NCI-H1048 (cell line): ENCODE data around the gene STK10.
"Not testable (repeated sequence)": the region's sequence is repeated elsewhere in the genome, so short reads cannot be mapped to it uniquely, and the experiment has no call there.

Experiments used
- DNase-seq: peaks from one replicate; lab custom pipeline; 2025; lab: John Stamatoyannopoulos, UW

Gene STK10

DNA sequence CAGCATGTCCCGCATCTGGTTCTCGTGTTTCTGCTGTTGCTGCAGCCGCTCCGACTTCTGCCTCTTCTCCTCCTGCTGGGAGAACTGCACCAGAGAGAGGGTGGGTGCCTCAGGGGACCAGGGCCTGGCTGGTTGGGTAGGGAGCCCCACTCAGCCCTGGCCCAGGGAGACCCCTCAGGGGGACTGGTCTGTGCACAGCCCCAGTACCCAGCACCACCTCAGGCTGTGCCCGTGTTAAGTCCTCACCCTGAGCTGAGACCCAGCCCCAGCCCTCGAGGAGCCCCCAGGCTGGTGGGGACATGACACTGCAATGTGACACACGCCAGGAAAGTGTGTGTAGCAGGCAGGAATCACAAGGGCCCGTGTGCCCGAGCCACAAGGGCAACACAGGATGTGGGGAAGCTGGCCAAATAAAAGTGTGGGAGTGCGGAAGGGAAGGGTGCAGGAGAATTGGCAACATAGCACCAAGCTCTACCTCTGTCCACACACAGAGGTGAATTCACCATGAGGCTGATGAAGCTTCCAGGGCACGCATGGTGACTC, 133.3 kb downstream of the STK10 start:
- no peak for DNase-seq

DNA sequence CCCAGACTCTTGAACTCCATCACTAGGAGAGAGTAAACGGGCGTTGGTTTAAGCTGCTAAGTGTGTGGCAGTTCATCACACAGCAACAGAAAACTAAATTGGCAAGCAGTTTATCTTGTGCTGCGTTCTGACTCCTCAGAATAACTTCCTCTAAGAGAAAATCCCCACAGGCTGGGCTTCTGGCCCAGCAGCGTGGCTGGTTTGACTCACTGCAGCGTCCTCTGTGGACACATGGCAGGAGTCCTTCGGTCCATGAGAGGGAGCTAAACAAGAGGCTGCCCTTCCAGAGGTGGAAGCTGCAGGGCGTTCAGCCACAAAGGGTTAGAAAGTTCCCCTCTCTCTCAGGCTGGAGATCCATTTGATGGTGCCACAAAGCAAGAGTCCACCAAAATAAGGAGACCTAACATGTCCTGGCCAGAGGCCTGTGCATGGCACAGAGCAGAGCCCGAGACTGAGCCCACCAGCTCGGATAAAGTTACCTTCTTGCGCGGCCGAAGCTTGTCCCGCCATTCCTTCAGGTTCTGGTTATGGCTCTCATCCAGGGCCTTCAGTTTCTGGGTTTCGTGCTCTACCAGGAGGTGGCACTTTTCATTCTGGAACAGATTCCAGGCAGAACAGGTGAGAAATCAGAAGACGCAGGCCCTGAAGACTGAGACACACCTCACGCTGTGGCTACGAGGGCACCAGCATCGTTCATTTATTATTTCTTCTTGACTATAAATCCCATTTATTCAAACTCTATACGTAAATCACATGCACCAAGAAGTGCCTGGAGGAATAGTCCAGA, 135.4 kb downstream of the STK10 start:
- DNase-seq = no peak

DNA sequence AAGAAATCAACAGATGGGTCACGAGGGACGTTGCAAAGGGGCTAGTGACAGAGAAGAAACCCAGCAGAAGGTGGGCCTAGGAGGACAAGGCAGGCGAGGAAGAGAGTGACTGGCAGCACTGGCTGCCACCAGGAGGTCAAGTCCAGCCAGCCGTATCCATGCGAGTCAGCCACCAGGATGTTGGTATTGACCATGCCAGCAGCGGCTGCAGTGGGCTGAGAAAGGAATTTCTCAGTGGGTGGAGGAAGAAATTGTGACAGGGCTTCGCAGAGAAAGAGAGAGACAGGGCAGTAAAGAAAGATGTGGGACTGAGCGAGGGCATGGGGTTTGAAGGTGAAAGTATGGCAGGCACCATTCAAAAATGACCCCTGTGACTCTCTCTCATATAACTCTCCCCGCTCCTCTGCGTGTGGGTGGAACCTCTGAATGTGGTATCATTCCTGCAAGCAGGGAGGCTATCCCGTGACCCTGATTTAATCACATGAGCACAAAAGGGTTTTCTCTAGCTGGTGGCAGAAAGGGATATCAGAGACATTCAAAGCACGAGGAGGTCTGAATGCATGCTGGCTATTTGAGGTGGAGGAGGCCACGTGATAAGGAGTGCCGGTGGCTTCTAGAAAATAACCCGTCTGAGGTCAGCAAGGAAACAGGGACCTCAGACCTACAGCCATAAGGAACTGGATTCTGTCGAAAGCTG, 136.2 kb downstream of the STK10 start:
- no peak for DNase-seq

DNA sequence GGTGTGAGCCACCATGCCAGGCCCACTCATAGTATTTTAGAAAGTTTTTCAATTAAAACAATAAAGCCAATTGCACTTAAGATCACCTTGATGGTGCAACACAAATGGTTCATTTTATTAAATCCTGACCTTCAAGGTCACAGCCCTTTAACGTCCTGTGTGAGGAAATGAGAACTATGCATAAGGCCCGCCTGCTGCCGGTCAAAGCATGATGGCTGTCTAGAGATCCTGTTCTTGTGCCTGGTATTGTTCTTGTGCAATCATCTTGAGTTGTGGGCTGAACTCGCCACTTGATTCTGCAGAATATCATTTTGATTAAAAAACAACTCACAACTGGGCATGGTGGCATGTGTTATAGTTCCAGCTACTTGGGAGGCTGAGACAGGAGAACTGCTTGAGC, 137.9 kb downstream of the STK10 start:
- DNase-seq = no peak

DNA sequence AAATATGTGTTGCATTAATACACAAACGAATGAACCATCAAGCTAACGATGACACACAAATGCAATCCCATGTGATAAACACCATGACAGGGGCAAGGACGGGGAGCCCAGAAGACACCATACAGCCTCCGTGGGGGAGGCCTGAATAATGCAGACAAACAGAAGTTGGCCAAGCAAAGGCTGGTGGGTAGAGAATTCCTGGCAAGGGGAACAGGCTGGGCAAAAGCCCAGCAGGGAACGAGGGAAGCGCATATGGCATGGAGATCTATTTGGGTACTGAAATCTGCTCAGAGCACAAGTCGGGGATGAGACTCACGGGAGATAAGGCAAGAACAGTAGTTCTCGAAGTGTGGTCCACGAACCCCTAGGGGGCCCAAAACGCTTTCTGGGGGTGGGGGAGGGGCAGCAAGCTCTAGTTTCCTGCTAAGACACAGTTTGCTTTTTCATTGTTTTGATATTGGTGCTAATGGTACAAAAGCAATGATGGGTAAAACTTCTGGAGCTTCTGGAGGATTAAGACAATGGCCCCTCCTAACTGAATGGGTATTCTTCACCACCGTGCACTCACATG, 138.7 kb downstream of the STK10 start:
- DNase-seq = no peak

DNA sequence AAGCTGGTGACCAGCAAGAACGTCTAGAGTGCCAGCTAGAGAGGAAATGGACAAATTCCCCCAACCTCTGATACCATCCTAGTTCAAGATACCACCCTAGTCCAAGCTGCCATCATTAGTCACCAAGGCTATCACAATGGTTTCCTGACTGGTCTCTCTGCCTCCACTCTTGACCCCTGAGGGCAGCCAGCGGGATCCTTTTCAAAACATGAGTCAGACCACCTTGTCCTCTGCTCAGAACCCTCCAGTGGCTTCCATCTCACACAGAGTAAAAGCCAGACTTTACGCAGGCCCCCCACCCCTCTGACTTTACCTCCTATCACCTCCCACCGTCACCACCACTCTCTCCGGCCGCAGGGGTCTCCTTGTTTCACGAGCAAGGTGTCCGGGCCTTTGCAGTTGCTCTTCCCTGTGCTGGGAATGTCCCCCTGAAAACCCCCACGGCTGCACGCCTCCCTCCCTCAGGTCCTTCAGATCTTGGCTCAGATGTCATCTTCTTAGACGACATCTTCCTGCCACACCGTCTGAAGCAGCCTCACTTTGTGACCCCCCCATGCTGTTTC, 139.4 kb downstream of the STK10 start:
- DNase-seq = no peak

DNA sequence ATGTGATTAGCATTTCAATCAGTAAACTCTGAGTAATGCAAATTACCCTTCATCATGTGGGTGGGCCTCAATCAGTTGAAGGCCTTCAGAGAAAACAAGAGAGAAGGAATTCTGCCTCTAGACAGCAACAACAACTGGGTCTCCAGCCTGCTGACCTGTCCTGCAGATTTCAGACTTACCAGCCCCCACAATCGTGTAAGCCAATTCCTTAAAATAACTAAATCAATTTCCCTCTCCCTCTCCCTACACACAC, 139.9 kb downstream of the STK10 start:
- no peak for DNase-seq

DNA sequence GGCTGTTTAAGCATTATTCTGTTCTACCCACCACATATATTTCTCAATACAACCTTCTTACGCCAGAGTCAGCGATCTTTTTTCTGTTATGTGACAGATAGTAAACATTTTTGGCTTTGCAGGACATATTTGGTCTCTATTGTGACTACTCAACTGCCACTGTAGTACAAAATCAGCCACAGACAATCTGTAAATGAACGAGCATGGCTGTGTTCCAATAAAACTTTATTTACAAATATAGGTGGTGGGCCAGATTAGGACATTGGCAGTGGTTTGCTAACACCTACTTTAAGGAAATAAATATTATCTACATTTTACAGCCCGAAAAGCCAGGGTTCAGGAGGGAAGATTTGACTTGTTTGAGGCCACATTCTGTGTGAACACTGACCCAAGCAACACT, 141.4 kb downstream of the STK10 start:
- DNase-seq = no peak

DNA sequence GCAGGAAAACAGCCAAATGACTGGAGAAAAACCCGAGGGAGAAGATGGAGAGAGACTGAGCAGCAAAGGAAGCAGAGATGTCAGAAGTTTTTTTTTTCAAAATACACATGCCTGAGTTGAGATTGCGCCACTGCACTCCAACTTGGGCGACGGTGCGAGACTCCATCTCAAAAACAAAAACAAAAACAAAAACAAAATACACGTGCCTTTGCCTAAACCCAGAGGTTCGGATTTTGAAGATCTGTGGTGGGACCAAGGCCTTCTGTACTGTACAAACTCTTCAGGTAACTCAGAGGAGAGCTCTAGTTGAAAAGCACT, 142.8 kb downstream of the STK10 start:
- DNase-seq = no peak

DNA sequence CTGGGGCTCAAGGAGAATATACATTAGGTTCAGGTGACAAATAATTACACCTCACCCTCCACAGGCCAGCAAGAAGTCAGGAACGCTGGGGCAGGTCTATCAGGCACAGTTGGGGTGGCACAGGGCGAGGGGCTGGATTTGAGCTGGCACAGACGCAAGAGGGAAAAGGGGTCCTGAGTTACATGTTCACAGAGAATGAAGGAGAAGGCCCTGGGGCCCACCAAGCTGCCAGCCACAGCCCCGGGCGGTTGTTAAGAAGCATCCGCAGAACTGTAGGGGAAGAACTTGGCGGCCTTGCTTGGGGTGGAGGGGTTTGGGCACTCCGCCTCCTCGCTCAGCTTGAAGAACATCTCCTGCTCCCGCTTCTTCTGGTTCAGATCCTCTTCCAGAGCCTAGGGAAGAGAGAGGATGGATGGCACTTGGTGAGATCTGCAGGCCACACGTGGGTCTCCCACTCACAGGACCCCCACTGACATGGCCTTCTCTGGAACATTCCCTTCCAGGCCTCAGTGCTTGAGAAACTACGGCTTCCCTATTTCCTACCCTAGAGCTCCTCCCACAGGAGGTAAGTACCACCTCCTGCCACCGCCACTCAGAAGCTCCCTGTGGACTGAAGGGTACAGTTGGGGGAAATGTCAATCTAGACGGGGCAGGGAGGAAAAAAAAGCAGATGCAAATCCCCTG, 143.3 kb downstream of the STK10 start:
- no peak for DNase-seq

DNA sequence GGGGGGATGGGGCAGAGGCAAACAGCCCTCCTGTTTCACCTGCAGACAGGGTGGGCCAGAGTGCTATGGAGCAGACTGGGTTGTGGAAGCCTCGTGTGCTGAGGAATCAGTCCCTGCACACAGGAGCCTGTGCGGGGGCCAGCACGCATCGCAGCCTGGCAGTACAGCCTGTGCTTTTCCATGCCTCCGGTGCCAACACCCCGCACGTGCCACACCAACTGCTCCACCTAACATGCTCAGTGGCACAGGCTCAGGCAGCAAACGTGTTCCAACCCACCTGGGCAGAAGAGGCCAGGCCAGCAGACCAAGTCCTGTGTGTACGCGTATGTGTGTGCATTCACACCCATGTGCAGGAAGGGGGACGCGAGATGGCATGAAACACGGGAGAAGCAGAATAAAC, 144.2 kb downstream of the STK10 start:
- no peak for DNase-seq

DNA sequence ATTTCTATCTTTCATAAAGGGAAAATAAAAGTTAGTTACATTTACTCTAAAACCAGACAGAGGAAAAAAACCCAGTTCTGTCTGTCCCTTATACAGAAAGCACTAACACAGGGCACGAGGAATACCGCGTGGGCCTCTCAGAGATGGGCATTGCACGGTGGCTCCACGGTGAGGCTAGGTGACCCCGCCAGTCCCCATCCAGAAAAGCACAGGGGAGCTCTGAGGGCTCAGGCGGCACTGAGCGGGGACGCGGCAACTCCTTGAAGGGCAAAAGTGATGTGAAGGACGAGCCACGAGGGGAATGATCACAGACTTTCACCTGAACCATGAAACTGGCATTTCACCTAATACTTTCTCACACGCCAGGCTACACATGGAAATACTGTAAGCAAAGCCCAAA, 145.8 kb downstream of the STK10 start:
- no peak for DNase-seq

DNA sequence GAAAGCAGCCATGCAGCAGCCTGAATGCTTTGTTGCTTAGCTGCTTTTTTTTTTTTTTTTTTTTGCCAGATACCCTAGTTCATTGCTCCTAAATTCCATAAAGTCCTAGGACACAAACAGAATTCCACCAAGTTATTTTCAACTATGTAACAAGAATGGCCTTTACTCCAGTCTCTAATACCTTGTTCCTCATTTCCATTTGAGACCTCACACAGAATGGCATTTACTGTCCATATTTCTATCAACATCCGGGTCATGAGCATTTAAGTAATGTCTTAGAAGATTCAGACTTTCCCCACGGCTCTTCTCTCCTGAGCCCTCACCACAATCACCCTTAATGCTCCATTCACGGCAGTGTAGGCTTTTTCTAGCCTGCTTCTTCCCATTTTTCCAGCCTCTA, 149.9 kb downstream of the STK10 start:
- no peak for DNase-seq

DNA sequence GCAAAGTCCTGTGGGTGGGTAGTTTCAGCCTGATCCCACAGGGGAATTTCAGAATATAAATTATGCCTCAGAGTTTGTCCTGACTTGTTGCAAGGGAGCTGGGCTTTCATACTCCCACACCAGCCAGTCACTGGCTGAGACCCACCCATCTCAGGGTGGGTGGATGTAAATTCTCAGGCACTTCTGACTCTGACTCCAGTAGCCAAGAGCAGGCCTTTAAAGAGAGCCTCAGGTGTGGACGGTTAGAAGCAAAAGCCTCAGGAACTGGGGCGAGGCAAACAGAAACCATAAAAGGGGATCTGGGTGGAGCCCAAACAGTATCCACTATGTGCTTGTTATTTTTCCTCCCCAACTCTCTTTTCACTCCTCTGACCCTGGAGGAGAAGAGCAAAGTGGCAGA, 153.0 kb downstream of the STK10 start:
- DNase-seq = no peak

DNA sequence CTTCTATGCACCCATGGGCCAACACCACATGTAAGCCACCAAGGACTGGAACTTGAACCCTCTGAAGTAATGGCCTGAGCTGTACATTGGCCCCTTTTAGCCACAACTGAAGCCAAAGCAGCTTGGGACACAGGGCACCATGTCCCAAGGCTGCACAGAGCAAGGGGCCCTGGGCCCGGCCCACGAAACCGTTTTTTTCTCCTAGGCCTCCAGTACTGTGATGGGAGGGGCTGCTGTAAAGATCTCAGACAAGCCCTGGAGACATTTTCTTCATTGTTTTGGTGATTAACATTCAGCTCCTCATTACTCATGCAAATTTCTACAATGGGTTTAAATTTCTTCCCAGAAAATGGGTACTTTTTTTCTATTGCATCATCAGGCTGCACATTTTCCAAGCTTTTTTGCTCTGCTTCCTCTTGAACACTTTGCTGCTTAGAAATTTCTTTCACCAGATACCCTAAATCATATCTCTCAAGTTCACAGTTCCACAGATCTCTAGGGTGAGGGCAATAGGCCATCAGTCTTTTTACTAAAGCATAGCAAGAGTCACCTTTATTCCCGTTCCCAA, 156.0 kb downstream of the STK10 start:
- DNase-seq = no peak

DNA sequence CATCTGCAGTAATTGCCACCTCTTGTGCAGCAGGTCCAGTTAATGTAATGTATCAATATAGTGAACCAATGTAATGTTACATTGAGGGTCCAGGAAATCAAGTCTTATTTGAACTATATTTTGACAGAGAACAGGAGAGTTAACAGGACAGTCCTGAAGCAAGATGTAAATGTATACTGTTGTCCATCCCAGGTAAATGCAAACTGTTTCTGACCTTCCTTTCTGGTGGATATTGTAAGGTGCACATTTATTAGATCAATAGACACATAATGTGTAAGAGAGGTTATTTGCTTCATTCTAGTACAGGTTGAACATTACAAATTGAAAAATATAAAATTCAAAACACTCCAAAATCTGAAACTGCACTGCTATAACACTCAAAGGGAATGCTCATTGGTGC, 158.1 kb downstream of the STK10 start:
- no peak for DNase-seq

DNA sequence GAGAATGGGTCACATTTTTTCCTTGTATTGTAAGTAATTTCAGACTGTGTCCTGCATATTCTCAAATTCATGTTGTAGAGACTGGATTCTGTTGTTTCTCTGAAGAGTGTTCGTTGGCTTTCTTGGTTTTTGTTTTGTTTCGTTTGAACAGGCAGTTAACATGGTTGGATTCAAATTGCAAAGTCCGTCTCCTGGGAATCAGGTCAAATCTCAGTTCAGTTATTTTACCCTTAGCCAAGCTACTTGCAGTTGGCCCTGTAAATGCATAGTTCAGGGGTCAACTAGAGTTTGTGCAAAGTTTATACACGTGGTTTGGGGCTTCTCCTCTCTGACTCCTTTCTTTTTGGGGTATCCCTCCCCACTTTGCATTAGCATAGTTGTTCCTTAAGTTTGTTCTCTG, 159.9 kb downstream of the STK10 start:
- DNase-seq = no peak

DNA sequence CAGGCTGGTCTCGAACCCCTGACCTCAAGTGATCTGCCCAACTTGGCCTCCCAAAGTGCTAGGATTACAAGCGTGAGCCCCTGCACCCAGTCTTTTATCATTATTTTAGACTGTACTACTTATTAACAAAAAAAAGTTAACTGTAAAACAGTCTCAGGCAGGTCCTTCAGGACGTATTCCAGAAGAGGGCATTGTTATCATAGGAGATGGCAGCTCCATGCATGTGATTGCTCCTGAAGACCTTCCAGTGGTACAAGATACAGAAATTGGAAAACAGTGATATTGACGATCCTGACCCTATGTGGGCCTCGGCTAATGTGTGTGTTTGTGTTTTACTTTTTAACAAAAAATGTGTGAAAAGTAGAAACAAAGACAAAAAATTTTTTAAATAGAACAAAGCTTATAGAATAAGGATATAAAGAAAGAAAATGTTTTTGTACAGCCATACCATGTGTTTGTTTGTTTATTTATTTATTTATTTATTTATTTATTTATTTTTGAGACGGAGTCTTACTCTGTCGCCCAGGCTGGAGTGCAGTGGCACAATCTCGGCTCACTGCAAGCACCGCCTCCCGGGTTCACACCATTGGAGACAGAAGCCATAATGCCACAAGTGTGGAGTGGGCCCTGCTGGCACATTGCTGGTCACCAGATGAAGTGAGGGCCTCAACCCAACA, 167.8 kb downstream of the STK10 start:
- not testable (repeated sequence) for DNase-seq

DNA sequence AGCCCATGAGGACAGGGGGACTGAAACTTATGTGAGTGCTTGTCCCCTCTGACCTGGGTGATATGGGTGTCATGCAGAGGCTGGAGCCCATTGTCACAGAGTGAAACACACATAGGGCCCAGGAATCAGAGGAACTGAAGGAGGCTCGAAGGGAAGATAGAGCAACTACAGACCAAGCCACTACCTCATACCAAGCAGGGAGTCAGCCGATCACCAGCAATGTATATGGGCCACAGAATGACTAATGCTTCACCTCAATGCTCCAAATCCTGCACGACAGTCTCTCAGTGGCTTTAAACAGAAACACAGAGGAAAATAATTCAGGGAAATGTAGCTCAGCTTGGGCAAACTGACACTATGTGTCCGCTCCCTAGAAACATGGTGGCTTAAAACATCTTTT, 172.7 kb downstream of the STK10 start:
- no peak for DNase-seq

DNA sequence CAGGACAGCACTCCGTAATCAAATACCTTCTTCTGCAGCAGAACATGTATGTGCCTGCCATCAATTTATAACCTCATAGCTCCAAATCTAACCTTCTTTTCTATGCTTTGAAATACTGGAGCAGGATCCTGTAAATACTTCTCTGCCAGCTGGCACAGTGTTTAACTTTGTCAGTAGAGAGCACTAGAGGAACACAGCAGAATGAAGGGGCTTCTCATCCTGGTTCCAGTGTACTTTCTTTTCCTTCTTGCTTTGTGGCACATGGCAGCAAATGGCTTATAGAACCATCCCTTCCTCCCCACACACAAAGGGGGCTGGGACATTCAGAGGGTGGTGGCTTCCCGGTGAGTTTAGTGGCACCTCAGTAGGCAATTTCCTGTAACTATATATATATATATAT, 177.7 kb downstream of the STK10 start:
- DNase-seq = no peak

DNA sequence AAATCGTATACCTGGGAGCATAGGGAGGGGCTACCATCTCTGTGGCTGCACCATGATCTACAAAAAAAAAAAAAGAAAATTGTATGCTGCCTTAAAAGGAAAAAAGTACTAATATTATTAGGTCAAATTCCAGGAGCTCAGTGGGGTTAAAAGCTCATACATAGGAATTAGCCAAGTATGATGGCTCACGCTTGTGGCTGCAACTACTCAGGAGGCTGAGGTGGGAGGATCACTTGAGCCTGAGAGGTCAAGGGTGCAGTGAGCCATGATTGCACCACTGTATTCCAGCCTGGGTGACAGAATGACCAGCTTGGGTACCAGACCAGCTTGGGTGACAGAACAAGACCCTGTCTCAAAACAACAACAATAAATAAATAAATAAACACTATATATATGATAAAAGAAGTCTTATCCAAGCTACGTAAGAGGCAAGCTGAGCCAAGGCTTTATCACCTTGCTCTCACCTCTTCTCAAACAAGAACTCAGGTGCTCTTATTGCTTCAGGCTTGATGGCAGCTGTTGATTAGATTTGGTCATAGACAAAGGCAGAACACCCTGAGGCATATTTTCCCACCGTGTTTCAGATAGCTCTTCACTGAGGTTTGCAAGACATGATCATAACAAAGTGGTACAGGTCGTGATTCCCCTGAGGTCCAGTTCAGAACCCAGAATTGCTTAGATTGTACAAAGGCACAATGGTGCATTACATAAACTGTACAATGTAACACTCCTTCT, 178.3 kb downstream of the STK10 start:
- no peak for DNase-seq
